Activated naive CD4-positive, alpha-beta T cell treated with anti-CD3 and anti-CD28 coated beads, Interleukin-2, amount 50 U/mL, for 24 hours (primary cell): ENCODE data around the gene RMND1.

Source experiments
- H3K27ac Mint-ChIP-seq: one replicate; pipeline ENCODE4 v1.8.0; 2021; ENCODE audit warnings: mild to moderate bottlenecking, mixed read lengths
- H3K27me3 Mint-ChIP-seq: one replicate; pipeline ENCODE4 v1.8.0; 2021; ENCODE audit warnings: mixed read lengths
- H3K36me3 Mint-ChIP-seq: one replicate; pipeline ENCODE4 v1.8.0; 2021; ENCODE audit warnings: mixed read lengths
- H3K4me1 Mint-ChIP-seq: one replicate; pipeline ENCODE4 v1.8.0; 2021; ENCODE audit warnings: mixed read lengths
- H3K4me3 Mint-ChIP-seq: one replicate; pipeline ENCODE4 v1.8.0; 2021; ENCODE audit warnings: mild to moderate bottlenecking, mixed read lengths
- H3K9me3 Mint-ChIP-seq: one replicate; pipeline ENCODE4 v1.8.0; 2021; ENCODE audit warnings: mixed read lengths

Gene RMND1

GRCh38 chr6:151440930-151441329 is 11.0 kb downstream of the RMND1 start:
- Mint-ChIP-seq H3K4me3 (no peak overlapping the region), H3K4me1 (peaks cover 51% of the 10 kb centered on the region), H3K27ac (no peak overlapping the region), H3K27me3 (no peaks in the 10 kb centered on the region), H3K36me3 (peaks cover 7% of the 10 kb centered on the region), H3K9me3 (no peaks in the 10 kb centered on the region)

GRCh38 chr6:151440498-151440897 is 11.4 kb downstream of the RMND1 start:
- H3K9me3 Mint-ChIP-seq: no peaks in the 10 kb centered on the region
- peaks cover 7% of the 10 kb centered on the region for H3K36me3 Mint-ChIP-seq
- H3K4me3 Mint-ChIP-seq: no peak overlapping the region
- H3K4me1 Mint-ChIP-seq: peaks cover 47% of the 10 kb centered on the region
- no peak overlapping the region for H3K27ac Mint-ChIP-seq
- H3K27me3 Mint-ChIP-seq: no peaks in the 10 kb centered on the region

- peaks cover 28% of the 10 kb centered on the region for H3K4me1 Mint-ChIP-seq
- H3K27ac Mint-ChIP-seq: peak overlapping the region; percentile 69
- no peak overlapping the region for H3K4me3 Mint-ChIP-seq
- H3K9me3 Mint-ChIP-seq: no peaks in the 10 kb centered on the region
- peaks cover 5% of the 10 kb centered on the region for H3K36me3 Mint-ChIP-seq
- H3K27me3 Mint-ChIP-seq: no peaks in the 10 kb centered on the region
These were observed 14.5 kb downstream of the RMND1 start for GRCh38 chr6:151437401-151437800.

GRCh38 chr6:151436802-151437201 is 15.1 kb downstream of the RMND1 start:
- no peaks in the 10 kb centered on the region for H3K27me3 Mint-ChIP-seq
- no peak overlapping the region for H3K4me3 Mint-ChIP-seq
- peaks cover 25% of the 10 kb centered on the region for H3K4me1 Mint-ChIP-seq
- peaks cover 6% of the 10 kb centered on the region for H3K36me3 Mint-ChIP-seq
- H3K27ac Mint-ChIP-seq: no peak overlapping the region
- no peaks in the 10 kb centered on the region for H3K9me3 Mint-ChIP-seq

GRCh38 chr6:151436300-151436699 is 15.6 kb downstream of the RMND1 start:
- H3K36me3 Mint-ChIP-seq: peaks cover 6% of the 10 kb centered on the region

GRCh38 chr6:151434369-151434768 is 17.6 kb downstream of the RMND1 start:
- Mint-ChIP-seq H3K27me3 (no peaks in the 10 kb centered on the region), H3K36me3 (peaks cover 12% of the 10 kb centered on the region), H3K9me3 (no peaks in the 10 kb centered on the region), H3K4me1 (peaks cover 10% of the 10 kb centered on the region), H3K4me3 (no peak overlapping the region), H3K27ac (no peak overlapping the region)

More at GRCh38 chr6:151436300-151436699, 15.6 kb downstream of the RMND1 start:
- Mint-ChIP-seq H3K4me3 (no peak overlapping the region), H3K9me3 (no peaks in the 10 kb centered on the region), H3K27ac (no peak overlapping the region), H3K4me1 (peaks cover 20% of the 10 kb centered on the region), H3K27me3 (no peaks in the 10 kb centered on the region)

GRCh38 chr6:151432651-151433050 is 19.3 kb downstream of the RMND1 start:
- no peak overlapping the region for H3K27ac Mint-ChIP-seq
- H3K27me3 Mint-ChIP-seq: no peaks in the 10 kb centered on the region
- H3K4me1 Mint-ChIP-seq: peaks cover 2% of the 10 kb centered on the region
- peaks cover 14% of the 10 kb centered on the region for H3K36me3 Mint-ChIP-seq
- H3K4me3 Mint-ChIP-seq: no peak overlapping the region
- H3K9me3 Mint-ChIP-seq: no peaks in the 10 kb centered on the region

- Mint-ChIP-seq H3K27ac (peak overlapping the region; percentile 26), H3K9me3 (no peaks in the 10 kb centered on the region), H3K4me3 (no peak overlapping the region)
These were observed 20.6 kb downstream of the RMND1 start for GRCh38 chr6:151431337-151431736.

GRCh38 chr6:151430886-151431285 is 21.0 kb downstream of the RMND1 start:
- no peaks in the 10 kb centered on the region for H3K9me3 Mint-ChIP-seq

More at GRCh38 chr6:151431337-151431736, 20.6 kb downstream of the RMND1 start:
- Mint-ChIP-seq H3K36me3 (peaks cover 16% of the 10 kb centered on the region), H3K4me1 (no peaks in the 10 kb centered on the region), H3K27me3 (no peaks in the 10 kb centered on the region)

GRCh38 chr6:151428093-151428735 is 23.7 kb downstream of the RMND1 start:
- peaks cover 22% of the 10 kb centered on the region for H3K36me3 Mint-ChIP-seq
- H3K27me3 Mint-ChIP-seq: no peaks in the 10 kb centered on the region
- H3K27ac Mint-ChIP-seq: no peak overlapping the region
- no peaks in the 10 kb centered on the region for H3K9me3 Mint-ChIP-seq
- H3K4me3 Mint-ChIP-seq: no peak overlapping the region
- no peaks in the 10 kb centered on the region for H3K4me1 Mint-ChIP-seq

More at GRCh38 chr6:151430886-151431285, 21.0 kb downstream of the RMND1 start:
- Mint-ChIP-seq H3K27ac (peak overlapping the region; percentile 26), H3K4me1 (no peaks in the 10 kb centered on the region), H3K27me3 (no peaks in the 10 kb centered on the region), H3K36me3 (peaks cover 17% of the 10 kb centered on the region), H3K4me3 (no peak overlapping the region)

- Mint-ChIP-seq H3K4me1 (no peaks in the 10 kb centered on the region), H3K27ac (no peak overlapping the region), H3K36me3 (peaks cover 12% of the 10 kb centered on the region), H3K4me3 (no peak overlapping the region), H3K27me3 (no peaks in the 10 kb centered on the region), H3K9me3 (no peaks in the 10 kb centered on the region)
These were observed 26.4 kb downstream of the RMND1 start for GRCh38 chr6:151425561-151425960.

- Mint-ChIP-seq H3K9me3 (no peaks in the 10 kb centered on the region), H3K4me1 (no peaks in the 10 kb centered on the region), H3K27me3 (no peaks in the 10 kb centered on the region), H3K27ac (peak overlapping the region; percentile 18), H3K36me3 (peaks cover 11% of the 10 kb centered on the region), H3K4me3 (no peak overlapping the region)
These were observed 28.9 kb downstream of the RMND1 start for GRCh38 chr6:151422981-151423380.

- Mint-ChIP-seq H3K4me3 (no peak overlapping the region), H3K27ac (no peak overlapping the region)
These were observed 34.4 kb downstream of the RMND1 start for GRCh38 chr6:151417477-151417876.

GRCh38 chr6:151414641-151415260 is 37.2 kb downstream of the RMND1 start:
- H3K4me3 Mint-ChIP-seq: no peak overlapping the region
- no peaks in the 10 kb centered on the region for H3K9me3 Mint-ChIP-seq
- H3K27me3 Mint-ChIP-seq: no peaks in the 10 kb centered on the region
- H3K36me3 Mint-ChIP-seq: peaks cover 26% of the 10 kb centered on the region
- H3K4me1 Mint-ChIP-seq: peaks cover 32% of the 10 kb centered on the region
- no peak overlapping the region for H3K27ac Mint-ChIP-seq

More at GRCh38 chr6:151417477-151417876, 34.4 kb downstream of the RMND1 start:
- H3K36me3 Mint-ChIP-seq: peaks cover 26% of the 10 kb centered on the region
- H3K9me3 Mint-ChIP-seq: no peaks in the 10 kb centered on the region
- H3K4me1 Mint-ChIP-seq: peaks cover 31% of the 10 kb centered on the region
- H3K27me3 Mint-ChIP-seq: no peaks in the 10 kb centered on the region

GRCh38 chr6:151413372-151414145 is 38.4 kb downstream of the RMND1 start:
- Mint-ChIP-seq H3K27me3 (no peaks in the 10 kb centered on the region), H3K36me3 (peaks cover 26% of the 10 kb centered on the region), H3K4me3 (peak overlapping the region; percentile 20), H3K4me1 (peaks cover 32% of the 10 kb centered on the region), H3K9me3 (no peaks in the 10 kb centered on the region), H3K27ac (peak overlapping the region; percentile 71)

- H3K27ac Mint-ChIP-seq: no peak overlapping the region
- H3K4me3 Mint-ChIP-seq: no peak overlapping the region
- peaks cover 32% of the 10 kb centered on the region for H3K4me1 Mint-ChIP-seq
- H3K27me3 Mint-ChIP-seq: no peaks in the 10 kb centered on the region
- H3K9me3 Mint-ChIP-seq: no peaks in the 10 kb centered on the region
- H3K36me3 Mint-ChIP-seq: peaks cover 24% of the 10 kb centered on the region
These were observed 39.0 kb downstream of the RMND1 start for GRCh38 chr6:151412909-151413308.
